Measurements from ENCODE around the gene RNFT1.
"Not testable (repeated sequence)": the region's sequence is repeated elsewhere in the genome, so short reads cannot be mapped to it uniquely, and the experiment has no call there.

Gene RNFT1, protein sequence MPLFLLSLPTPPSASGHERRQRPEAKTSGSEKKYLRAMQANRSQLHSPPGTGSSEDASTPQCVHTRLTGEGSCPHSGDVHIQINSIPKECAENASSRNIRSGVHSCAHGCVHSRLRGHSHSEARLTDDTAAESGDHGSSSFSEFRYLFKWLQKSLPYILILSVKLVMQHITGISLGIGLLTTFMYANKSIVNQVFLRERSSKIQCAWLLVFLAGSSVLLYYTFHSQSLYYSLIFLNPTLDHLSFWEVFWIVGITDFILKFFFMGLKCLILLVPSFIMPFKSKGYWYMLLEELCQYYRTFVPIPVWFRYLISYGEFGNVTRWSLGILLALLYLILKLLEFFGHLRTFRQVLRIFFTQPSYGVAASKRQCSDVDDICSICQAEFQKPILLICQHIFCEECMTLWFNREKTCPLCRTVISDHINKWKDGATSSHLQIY
- long read RNA-seq, donor 1, transcript RNFT1-202 (7 exons, 1,809 nt): minor isoform, 5 of 14 reads
- long read RNA-seq, donor 1, transcript RNFT1-201 (9 exons, 2,101 nt): major isoform, 9 of 14 reads
- long read RNA-seq, donor 1, partial matches to known transcripts: 0 of 14 reads
- long read RNA-seq, donor 1, other reads (novel, unspliced or antisense): 0 of 14 reads
- long read RNA-seq, donor 2, partial matches to known transcripts: 5 of 10 reads
- long read RNA-seq, donor 2, other reads (novel, unspliced or antisense): 0 of 10 reads
- long read RNA-seq, donor 3, partial matches to known transcripts: 0 of 3 reads
- long read RNA-seq, donor 3, other reads (novel, unspliced or antisense): 0 of 3 reads
- long read RNA-seq, donor 4, partial matches to known transcripts: 5 of 13 reads
- long read RNA-seq, donor 4, other reads (novel, unspliced or antisense): 0 of 13 reads
- long read RNA-seq, donor 5, transcript RNFT1-201 (9 exons, 2,101 nt): major isoform, 5 of 14 reads
- long read RNA-seq, donor 5, partial matches to known transcripts: 7 of 14 reads
- long read RNA-seq, donor 5, other reads (novel, unspliced or antisense): 0 of 14 reads
- long read RNA-seq, donor 6, partial matches to known transcripts: 7 of 11 reads
- long read RNA-seq, donor 6, other reads (novel, unspliced or antisense): 0 of 11 reads
- long read RNA-seq, donor 7: 0 reads
- long read RNA-seq, donor 8, partial matches to known transcripts: 0 of 2 reads
- long read RNA-seq, donor 8, other reads (novel, unspliced or antisense): 0 of 2 reads

DNA sequence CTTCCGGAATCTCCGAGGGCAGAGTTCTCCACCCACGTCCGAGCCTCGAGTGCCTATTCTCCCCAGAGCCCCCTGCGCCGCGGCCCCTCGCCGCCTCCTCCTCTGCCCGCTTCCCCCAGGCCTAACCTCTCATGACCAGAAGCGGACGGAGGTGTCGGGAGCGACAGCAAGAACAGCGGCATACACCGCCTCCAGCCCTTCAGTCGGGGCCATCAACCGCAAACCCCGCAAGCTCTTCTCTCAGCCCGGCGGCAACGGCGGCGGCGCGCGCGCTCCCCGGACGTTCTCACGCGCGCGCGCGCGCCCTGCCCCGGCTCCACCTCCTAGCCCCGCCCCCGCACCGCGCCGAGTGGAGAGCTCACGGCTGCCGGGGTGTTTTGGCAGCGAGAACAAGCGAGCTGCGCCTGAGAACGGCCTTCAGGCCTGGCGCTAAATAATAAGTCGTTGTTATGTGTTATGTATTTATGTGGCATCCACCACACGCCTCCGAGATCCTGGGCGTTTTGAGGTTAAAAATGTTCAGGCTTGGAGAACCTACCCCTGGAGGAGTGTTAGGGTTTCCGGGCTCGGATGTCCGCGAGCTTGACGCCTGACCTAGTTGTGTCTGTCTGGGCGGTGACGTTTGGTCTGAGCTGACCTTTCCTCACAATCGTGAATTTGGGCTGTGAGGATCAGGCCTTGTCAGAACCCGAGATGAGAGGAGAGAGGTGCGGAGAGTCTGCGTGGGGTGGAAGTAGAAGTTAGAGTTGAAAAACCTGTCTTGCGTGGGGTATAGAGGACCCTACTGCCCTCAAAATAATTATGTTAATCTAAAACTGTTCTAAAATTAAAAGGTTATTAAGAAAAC is at the start of gene RNFT1:
TSS of gene RNFT1 (minus strand) at position 259 of the 847 bp plus-strand sequence. CDS start at position 182, 77 bp downstream.
- peak; percentile 99 for DNase-seq

DNA sequence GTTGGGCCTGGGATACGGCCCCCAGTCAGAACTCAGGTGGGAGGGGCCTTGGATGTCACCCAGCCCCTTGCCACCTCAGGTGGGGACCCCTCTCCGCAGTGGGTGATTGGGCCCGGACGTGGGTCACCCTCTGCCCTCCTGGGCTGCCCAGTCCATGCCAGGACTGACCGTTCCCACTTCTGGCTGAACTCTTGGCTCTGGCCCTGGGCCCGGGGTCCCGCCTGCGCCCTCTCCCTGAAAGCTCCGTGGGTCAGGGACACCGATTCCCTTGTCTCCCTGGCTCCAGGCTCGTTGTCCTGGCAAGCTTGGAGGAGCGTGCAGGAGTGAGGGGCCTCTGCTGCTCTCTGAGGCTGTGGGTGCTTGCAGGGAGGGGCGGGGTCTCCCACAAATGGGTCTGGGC is 44.8 kb upstream of the RNFT1 start:
- DNase-seq: not testable (repeated sequence)

DNA sequence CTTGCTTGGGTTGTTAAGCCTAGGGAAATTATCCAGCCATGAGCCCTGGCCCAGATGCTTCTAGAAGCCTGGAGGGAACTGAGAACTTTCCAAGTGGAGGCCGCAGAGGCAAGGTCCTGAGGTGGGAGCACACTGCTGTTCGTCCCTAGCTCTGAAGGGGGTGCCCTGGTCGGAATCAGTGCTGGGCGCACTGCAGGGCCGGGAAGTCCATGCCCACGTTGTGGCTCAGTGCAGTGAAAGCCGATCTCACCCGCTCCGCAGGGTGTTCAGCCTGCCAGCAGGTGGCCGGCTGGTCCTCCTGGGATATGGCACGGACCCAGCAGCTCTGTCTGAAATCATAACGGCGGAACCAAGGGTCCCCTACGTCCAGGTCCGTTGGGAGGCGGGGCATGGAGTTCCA is 43.8 kb upstream of the RNFT1 start:
- DNase-seq: not testable (repeated sequence)

DNA sequence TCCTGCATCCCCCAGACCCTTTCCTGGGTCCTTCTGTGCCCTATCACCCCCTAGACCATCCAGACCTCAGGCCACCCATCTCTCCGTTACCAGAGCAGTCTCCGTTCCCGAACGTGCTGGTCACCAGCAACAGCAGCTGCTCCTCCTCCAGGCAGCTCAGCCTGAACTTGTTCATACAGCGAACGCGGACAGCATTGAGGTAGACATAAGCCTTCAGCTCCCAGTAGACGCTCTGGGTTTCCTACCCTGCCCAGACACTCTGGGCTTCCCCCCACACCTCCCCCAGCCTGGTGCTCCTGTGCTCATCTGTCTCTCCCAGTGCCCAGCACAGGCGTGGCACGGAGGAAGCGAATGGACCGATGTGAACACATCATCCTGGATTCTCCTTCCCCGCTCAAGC is 41.6 kb upstream of the RNFT1 start:
- no peak for DNase-seq

DNA sequence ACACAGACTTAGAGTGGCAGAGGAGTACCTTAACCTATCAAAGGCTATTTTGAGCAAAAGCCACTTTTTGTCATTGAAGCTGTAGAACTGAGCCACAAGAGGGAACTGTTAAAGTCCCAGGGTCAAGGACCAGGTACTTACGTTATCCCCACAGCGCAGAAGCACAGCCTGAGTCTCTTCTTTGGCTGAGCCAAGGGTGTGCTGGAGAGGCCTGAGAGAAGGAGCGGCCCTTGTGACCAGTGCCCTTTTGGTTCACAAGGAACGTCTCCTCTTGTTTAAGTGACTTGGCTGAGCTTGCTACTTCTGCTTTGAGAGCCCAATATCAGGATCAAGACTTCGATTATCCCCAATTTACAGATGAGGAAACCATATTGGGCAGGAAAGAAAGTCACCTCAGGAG is 40.0 kb upstream of the RNFT1 start:
- not testable (repeated sequence) for DNase-seq

DNA sequence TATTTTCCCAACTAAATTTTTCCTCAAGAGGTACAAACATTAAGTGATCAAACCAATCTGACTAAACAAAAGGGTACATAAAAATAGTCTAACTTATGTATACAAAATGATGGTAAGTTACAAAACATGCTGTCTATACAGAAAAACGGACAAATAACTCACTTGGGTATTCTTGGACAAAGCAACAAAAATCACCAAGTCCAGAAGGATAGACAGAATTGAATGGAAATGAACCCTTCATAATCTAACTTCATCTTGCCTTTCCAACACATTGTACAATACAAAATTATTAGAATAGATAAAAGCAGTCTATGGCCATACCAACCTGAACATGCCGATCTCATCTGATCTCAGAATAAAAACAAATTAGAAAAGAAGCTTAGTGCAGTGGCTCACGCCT is 37.9 kb upstream of the RNFT1 start:
- not testable (repeated sequence) for DNase-seq

DNA sequence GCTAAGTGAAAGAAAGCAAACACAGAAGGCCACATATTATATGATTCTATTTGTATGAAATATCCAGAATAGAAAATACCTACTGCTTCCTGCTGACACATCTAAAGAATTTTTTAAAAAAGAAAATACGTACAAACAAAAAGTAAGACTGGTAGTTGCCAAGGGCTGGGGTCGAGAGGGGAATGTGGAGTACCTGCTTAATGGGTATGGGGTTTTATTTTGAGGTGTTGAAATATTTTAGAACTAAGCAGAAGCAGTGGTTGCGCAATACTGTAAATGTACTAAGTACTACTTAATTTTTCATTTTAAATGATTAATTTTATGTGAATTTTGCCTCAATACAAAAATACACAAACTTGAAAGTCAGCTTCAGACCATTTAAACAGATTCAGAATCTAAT is 32.1 kb upstream of the RNFT1 start:
- DNase-seq: not testable (repeated sequence)

DNA sequence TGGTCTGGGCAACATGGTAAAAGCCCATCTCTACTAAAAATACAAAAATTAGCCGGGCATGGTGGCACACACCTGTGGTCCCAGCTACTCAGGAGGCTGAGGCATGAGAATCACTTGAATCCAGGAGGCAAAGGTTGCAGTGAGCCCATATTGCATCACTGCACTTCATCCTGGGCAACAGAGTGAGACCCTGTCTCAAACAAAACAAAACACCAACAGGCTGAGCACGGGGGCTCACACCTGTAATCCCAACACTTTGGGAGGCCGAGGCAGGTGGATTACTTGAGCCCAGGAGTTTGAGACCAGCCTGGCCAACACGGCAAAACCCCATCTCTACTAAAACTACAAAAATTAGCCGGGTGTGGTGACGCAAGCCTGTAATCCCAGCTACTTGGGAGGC is 10.6 kb upstream of the RNFT1 start:
- not testable (repeated sequence) for DNase-seq

DNA sequence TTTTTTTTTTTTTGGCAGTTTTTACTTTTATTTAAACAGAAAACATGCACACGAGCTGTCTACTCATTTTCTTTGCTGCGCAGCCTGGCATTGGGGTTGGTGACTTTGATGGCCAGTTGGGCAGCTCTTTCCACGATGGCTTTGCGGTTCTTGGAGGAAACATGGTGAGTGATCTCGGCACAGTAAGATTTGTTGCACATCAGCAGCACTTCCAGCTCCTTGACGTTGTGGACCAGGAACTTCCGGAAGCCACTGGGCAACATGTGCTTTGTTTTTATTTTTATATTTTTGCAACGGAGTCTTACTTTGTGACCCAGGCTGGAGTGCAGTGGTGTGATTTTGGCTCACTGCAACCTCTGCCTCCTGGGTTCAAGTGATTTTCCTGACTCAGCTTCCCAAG is 8.9 kb upstream of the RNFT1 start:
- DNase-seq: not testable (repeated sequence)

DNA sequence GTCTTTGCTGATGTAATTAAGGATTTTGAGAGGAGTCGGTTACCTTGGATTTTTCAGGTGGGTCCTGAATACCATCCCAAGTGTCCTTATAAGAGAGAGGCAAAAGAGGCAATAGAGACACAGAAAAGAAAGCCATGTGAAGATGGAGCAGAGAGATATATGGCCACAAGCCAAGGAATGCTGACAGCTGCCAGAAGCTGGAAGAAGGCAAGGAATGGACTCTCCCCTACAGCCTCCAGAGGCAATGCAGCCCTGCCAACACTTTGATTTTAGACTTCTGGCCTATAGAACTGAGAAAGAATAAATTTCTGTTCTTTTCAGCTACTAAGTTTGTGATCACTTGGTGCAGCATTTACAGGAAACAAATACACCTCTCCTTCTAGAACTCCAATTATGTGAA is 8.2 kb upstream of the RNFT1 start:
- DNase-seq: no peak

DNA sequence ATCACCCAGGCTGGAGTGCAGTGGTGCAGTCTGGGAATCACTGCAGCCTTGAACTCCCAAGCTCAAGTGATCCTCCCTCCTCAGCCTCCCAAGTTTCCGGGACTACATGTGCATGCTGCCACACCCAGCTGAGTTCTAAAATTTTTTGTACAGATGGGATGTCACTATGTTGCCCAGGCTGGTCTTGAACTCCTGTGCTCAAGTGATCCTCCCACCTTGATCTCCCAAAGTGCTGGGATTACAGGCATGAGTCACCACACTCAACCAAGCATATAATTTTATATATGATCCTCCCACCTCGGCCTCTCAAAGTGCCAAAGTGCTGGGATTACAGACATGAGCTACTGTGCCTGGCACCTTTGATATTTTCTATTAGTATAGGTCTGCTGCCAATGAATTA is 7.2 kb upstream of the RNFT1 start:
- DNase-seq: not testable (repeated sequence)

DNA sequence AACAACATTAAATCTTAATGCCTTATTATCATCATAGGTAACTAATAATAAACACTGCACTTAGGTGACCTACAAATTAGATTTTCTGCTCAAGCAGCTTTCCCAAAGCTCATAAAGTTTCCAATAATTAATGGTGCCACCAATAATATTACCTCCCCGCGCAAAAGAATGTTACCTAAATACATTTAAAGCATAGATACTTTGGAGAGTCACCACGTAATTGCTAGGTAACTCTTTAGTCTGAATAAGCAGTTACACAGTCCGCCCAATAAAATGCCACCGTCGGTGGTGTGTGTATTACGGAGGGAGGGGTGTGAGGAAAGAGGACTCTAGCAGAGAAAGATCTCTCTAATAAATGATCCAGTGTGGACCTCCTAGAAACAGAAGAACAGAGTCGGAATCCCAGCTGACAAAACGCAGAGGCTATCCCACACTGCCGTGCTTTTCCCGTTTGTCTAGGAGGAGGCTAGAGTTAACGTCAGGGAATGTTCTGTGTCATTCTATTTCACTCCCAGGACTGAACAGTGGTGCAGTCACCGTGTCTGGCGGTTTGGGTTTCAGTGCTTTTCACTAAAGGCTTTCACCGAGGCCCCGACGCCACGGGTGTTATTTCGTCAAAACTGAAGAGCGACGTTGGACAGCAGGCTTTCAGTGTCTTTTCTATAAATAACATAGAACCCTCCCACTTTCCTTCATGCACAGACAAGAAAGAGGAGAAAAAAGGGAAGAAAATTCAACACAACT is 630 bp downstream of the RNFT1 start:
- no peak for DNase-seq

DNA sequence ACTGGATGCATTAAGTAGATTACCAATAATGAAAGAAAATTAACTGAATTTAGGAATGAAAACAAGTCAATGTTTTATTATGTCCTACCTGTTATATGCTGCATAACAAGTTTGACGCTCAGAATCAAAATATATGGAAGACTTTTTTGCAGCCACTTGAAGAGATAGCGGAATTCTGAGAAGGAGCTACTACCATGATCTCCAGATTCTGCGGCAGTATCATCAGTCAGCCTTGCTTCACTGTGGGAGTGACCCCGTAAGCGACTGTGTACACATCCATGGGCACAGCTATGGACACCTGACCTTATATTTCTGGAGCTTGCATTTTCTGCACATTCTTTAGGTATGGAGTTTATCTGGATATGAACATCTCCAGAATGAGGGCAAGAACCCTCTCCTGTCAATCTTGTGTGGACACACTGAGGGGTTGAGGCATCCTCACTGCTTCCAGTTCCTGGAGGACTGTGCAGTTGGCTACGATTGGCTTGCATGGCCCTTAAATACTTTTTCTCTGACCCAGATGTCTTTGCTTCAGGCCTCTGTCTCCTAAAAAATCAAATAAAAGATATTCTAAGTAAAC is 1.7 kb downstream of the RNFT1 start:
- DNase-seq: no peak

DNA sequence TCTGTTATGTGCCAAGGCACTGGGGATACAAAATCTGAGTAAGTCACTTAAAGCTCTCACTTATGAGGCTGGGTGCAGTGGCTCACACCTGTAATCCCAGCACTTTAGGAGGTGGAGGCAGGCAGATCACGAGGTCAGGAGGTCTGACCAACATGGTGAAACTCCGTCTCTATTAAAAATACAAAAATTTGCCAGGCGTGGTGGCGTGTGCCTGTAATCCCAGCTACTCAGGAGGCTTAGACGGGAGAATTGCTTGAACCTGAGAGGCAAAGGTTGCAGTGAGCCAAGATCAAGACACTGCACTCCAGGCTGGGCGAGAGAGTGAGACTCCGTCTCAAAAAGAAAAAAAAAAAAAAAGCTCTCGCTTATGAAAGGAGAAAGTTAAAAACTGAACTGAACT is 5.0 kb downstream of the RNFT1 start:
- not testable (repeated sequence) for DNase-seq

DNA sequence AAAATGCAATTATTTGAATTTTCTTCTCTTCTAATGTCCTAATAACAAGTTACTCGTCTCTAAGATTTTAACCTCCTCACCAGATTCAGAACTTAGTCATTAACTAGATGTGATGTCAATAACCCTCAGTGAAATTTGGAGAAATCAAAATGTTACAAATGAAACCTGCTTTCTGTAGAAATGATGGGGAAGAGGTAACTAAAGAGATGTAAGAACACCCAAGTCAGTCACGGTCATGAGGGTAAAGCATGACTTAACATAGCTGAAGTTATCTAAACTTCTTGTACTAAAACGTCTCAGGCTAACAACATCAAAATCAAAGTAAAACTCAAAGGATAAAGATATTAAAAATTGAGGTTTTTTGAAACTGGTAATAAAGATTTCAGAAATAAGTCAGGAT is 9.7 kb downstream of the RNFT1 start:
- DNase-seq: no peak

DNA sequence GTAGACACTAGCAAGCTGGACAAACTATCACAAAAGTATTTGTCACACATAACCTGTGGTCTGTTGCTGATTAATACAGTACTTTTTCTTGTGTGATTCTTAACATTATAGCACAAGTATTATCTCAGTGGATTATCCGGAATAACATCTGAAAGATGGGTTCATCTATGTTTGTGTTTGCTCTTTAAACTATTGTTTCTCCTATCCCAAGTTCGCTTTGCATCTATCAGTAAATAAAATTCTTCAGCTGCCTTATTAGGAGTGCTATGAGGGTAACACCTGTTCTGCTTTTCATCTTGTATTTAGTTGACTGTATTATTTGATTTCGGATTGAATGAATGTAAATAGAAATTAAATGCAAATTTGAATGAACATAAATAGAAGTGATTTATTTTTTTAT is 14.5 kb downstream of the RNFT1 start:
- DNase-seq: no peak

DNA sequence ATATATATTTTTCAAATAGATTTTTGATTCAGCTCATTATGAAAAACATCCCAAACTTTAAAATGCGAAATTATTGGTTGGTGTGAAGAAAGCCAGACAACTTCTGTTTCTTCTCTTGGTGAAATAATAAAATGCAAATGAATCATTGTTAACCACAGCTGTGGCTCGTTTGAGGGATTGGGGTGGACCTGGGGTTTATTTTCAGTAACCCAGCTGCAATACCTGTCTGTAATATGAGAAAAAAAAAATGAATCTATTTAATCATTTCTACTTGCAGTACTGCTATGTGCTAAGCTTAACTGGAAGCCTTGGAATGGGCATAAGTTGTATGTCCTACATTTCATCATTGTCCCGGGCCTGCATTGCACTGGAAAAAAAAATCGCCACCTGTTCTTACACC is 17.2 kb downstream of the RNFT1 start:
- not testable (repeated sequence) for DNase-seq

DNA sequence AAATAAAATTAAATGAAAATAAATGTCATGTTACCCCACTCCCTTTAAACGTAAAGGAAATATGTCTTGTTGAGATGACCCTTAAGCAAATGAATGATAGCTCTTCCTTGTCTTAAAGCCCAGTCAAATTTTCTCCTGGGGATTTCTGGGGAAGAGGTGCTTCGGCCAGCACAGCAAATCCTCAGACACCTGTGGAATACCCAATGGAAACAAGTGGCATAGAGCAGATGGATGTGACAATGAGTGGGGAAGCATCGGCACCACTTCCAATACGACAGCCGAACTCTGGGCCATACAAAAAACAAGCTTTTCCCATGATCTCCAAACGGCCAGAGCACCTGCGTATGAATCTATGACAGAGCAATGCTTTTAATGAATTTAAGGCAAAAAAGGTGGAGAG is 18.1 kb downstream of the RNFT1 start:
- not testable (repeated sequence) for DNase-seq

DNA sequence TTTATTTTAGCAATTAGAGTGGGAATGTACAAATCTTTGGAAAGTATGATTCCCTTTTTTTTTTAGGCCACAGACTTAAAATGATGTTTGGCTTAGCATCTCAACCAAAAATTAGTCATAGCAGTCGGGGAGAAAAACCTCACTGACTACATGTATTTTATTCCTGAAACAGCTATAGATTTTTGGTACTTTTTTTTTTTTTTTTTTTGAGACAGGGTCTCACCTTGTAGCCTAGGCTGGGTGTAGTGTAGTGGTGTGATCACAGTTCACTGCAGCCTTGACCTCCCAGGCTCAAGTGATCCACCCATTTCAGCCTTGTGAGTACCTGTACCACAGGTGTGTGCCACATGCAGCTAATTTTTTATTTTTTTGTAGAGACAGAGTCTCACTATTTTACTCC is 23.4 kb downstream of the RNFT1 start:
- DNase-seq: no peak

DNA sequence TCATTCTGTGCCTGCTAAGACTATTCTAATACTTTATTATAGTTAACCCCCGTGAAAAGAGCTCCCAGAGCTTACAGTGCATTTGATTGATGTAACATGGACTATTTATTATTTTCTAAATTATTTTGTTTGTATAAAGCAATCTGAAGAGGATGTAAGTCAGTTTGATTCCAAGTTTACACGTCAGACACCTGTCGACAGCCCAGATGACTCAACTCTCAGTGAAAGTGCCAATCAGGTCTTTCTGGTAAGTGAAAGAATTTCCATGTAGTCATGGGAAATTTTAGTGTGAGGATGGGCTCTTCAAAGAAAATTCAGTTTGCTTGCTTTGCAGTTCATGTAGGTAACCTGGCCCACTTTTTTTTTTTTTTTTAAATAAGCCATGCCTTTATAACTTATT is 23.8 kb downstream of the RNFT1 start:
- not testable (repeated sequence) for DNase-seq

DNA sequence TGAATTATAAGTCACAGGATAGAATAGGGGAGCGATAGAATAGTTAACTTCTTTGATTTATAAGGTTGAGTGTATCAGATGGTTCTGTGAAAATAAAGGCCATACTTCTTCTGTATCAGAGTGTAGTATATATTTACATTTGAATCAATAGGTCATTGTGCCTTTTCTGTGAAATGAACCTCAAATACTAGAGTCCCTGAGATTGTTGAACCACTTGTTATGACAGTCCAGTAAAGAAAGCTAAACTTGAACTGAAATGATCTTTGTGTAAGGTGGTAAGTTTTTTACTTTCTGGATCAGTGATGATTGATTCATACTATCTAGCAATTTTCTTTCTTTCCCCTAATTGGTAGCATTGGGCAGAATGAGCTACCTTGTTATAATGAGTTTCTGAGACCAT is 31.2 kb downstream of the RNFT1 start:
- not testable (repeated sequence) for DNase-seq
